HS-27A (cell line): Measurements from ENCODE around the gene ZNF418.
"Not testable (repeated sequence)": the region's sequence is repeated elsewhere in the genome, so short reads cannot be mapped to it uniquely, and the experiment has no call there.

Source experiments
- DNase-seq: peaks from one replicate; pipeline ENCODE4 v3.0.0-alpha.2; 2012; ENCODE audit warnings: low read depth, missing footprints

ZNF418 gene

DNA sequence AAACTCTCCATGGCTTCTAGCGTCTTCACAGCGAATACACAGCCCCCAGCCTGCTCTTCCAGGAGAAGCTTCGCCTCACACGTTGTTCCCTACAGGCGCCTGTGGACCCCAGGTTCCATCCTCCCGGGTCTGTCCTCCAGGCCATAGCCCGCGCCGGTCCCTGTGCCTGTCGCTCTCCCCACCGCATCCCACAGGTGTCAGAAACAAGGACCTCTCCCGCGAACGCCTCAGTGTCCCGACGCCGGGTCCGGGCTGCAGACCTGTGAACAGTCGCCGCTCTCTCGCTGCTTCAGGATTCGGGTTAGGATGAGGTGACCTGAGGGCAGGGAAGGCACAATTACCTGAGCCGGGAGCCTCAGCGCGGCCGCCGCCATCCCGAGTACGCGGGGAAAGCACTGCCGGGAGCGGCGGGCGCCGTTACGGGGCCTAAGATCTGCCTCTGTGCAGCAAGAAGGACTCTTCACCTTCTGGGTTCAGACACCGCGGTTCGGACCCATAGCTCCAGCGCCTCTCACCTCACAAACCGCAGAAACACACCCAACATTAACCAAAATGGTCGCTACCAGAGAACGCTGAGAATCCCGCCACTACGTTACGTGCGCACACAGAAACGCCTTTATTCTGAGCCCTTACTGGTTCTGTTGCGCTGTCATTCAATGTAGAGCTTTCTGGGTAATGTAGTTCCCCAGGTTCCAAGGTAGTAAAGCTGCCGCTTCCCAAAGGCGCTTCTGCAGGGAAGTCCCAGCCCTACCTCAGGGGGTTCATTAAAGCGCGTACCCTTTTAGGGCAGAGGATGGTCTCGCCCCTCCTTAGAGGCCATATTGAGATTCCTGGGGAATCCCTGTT is at the start of gene ZNF418:
ZNF418 (minus strand) TSS at position 583 of the 846 bp plus-strand sequence. CDS start 1,580 bp downstream, outside the sequence.
- no peak for DNase-seq

GRCh38 chr19:57978586-57979289 is 43.5 kb upstream of the ZNF418 start:
- no peak for DNase-seq

- no peak for DNase-seq
Observed at GRCh38 chr19:57974434-57974833, 39.2 kb upstream of the ZNF418 start, which contains the start of gene C19orf18. Gene C19orf18, minus strand, starts transcription at chr19:57974534. Its CDS starts 102 bp downstream, at chr19:57974432.

DNA sequence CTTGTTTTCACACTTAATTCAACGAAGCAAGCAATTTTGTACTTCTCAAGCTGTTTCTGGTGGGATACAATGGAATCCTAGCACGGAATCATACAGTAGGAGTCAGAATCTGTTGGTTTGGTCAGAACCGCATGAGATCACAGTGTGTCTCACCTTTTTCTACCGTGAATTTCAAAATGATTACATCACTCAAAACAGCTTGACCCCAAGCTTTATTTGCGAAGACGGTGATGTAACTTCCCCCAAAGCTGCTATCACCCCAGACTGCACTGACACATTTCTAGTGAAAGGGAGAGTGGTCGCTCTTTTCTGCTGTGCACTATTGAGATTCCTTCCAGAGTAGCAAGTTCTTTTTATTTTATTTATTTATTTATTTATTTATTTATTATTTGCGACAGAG is 29.6 kb upstream of the ZNF418 start:
- DNase-seq = no peak

- no peak for DNase-seq
Observed at GRCh38 chr19:57961785-57962184, 26.6 kb upstream of the ZNF418 start.

GRCh38 chr19:57954996-57955395 is 19.8 kb upstream of the ZNF418 start:
- DNase-seq = no peak

- no peak for DNase-seq
Observed at GRCh38 chr19:57949702-57950101, 14.5 kb upstream of the ZNF418 start.

GRCh38 chr19:57949296-57949695 is 14.1 kb upstream of the ZNF418 start:
- DNase-seq = no peak

DNA sequence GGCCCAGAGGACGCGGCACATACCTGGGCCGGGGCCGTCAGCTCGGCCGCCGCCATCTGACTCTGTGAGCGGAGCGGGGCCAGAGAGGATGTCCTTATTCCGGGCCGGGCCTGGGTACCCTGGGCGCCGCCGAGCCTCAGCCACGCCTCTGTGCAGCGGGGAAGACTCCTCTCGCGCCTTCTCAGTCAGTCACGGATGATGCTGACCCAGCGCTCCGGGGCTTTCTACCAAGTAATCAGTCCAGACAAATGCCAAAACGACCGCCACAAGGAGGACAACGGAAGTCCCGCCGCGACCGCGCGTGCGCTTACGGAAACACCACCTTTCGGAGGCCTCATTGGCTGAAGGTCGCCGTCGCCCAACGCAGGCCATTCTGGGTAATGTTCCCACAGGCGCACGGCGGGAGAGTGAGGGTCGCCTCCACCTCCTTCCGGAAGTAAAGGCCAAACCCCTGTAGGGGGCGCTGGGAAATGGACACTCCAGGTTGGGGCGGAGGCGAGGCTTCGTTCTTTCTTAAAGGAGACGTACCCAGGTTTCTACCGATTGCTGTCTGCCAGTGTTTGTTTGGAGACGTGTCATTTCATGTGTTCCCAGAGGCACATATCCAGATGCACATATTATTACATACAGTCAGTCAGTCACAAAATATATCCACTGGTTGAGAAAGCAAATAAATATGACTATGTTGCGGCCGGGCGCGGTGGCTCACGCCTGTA is 12.4 kb upstream of the ZNF418 start, which contains the start of gene ZNF256:
ZNF256 (minus strand) TSS at position 288 of the 716 bp plus-strand sequence; CDS start at position 56, 232 bp downstream.
- peak; percentile 30 for DNase-seq

GRCh38 chr19:57947088-57947418 is 11.9 kb upstream of the ZNF418 start:
- no peak for DNase-seq

DNA sequence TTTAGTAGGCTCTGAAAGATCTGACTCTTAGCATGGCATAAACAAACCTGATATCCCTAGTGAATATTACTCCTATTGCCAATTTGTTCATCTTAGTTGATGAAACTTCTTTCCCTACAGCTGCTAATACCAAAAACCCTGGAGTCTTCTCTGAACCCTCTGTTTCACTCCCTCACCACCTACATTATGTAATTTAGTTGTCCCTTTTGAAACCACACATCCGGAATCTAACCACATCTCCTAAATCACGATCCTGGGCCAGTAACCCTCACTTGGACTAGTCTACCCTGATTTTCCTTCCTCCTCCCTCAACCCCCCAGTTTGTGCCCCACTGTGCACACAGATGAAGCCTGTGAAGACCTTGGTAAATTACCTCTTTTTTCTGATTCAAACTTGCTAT is 11.1 kb upstream of the ZNF418 start:
- DNase-seq = no peak

DNA sequence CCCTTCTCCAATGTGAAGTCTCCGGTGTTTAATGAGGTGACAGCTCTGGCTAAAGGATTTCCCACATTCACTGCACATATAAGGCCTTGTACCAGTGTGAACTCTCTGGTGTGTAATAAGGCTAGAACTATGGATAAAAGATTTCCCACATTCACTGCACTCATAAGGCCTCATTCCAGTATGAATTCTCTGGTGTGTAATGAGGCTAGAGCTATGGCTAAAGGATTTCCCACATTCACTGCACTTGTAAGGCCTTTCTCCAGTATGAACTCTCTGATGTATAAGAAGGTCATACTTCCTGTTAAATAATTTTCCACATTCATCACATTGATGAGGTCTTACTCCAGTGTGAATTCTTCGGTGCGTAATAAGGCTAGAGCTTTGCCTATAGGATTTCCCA is 6.4 kb upstream of the ZNF418 start:
- no peak for DNase-seq

GRCh38 chr19:57935731-57936130 is 529 bp upstream of the ZNF418 start:
- no peak for DNase-seq

DNA sequence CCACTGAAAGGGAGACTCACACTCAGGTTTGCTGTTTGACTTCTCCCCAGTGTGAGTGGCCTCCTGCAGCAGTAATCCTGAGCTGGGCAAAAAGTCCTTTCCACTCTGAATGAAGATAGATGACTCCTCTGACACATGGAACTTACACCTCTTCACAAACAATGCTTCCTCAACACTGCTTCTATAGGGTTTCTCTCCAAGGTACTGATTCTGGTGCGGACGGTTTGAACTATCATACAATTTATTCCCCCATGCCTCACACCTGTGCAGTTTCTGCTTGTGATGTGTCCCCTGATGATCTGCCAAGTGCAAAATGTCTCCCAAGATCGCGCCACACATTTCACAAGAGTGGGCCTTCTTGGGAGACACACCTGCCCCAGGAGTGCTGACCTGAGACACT is 7.6 kb downstream of the ZNF418 start:
- DNase-seq = no peak

DNA sequence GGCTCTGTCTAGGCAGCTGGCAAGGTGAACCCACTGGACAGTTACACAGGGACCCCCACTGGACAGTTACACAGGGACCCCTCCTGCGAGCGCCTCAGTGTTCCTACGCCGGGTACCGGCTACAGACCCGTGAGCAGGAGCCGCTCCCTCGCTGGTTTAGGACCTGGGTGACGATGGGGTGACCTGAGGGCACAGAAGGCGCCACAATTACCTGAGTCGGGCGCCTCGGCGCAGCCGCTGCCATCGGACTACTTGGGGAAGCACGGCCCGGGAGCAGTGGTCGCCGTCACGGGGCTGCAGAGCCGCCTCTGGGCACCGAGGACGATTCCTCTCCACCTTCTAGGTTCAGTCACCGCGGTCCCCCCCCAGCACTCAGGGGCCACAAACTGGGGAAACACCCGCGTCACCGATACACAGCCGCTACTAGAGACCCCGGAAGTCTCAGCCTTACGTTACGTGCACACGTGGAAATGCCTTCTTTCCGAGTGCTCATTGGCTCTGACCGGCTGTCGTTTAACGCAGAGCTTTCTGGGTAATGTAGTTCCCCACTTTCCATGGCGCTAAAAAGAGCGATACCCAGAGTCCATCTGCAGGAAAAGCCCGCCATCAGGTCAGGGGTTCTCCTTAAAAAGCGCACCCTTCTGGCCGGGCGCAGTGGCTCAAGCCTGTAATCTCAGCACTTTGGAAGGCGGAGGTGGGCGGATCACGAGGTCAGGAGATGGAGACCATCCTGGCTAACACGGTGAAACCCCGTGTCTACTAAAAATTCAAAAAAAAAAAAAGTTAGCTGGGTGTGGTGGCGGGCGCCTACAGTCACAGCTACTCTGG is 18.8 kb downstream of the ZNF418 start, which contains the start of gene ZNF417:
ZNF417 (minus strand) TSS at position 425 of the 828 bp plus-strand sequence; CDS start at position 244, 181 bp downstream.
- DNase-seq = peak; percentile 95

- no peak for DNase-seq
Observed at GRCh38 chr19:57914531-57914930, 20.7 kb downstream of the ZNF418 start.

GRCh38 chr19:57907394-57907793 is 27.8 kb downstream of the ZNF418 start:
- no peak for DNase-seq

- no peak for DNase-seq
Observed at GRCh38 chr19:57905258-57905657, 29.9 kb downstream of the ZNF418 start.

DNA sequence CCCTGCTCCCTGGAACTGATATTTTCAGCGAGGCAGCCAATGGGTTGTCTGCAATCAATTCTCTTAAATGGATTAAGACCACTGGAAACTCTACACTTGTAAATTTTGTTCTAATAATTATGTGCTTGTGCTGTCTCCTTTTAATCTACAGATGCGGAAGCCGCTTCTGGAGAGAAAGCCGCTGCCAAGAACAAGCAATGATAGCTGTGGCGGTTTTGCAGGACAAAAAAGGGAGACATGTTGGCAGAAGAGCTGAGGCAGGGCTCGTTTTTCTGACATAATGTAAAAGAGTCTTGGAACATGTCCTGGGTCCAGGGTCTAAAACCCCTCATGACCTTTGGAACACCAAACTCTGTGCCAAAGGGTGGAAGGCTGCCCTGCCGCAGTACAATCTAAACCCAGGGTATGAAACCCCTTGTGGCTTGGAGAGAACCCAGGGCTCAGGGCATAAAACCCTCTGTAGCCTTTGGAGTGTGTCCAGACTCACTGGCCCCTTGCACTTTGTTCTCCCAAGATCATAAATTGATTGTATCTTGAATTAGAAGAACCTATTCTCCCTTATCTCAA is 31.5 kb downstream of the ZNF418 start:
- no peak for DNase-seq

GRCh38 chr19:57900311-57900710 is 34.9 kb downstream of the ZNF418 start:
- no peak for DNase-seq

GRCh38 chr19:57890706-57891105 is 44.5 kb downstream of the ZNF418 start:
- not testable (repeated sequence) for DNase-seq
